Measurements from ENCODE around the gene SINHCAF.
"Not testable (repeated sequence)": the region's sequence is repeated elsewhere in the genome, so short reads cannot be mapped to it uniquely, and the experiment has no call there.

The SINHCAF gene

GRCh38 chr12:31303466-31303865 is 22.5 kb downstream of the SINHCAF start:
- DNase-seq = no peak

- DNase-seq = no peak
Observed at GRCh38 chr12:31301311-31301710, 24.6 kb downstream of the SINHCAF start.

DNA sequence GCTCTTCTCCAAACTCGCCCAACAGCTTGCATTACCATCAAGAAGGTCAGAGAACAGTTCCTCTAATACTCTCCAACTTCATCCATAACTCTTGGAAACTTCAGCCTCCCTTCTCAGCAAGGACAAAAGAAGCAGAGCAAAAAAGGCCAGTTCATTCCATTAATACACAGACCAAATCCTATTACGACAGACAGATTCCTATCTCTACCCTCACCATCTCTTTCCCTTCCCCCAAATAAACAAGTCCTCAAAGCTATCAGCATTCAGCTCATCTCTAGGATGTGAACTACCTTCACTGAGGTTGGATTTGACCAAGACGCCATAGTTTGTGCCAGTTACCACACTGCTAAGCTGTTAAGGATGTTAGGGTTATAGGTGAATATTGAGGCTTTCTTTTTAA is 25.2 kb downstream of the SINHCAF start:
- no peak for DNase-seq

GRCh38 chr12:31300341-31300740 is 25.6 kb downstream of the SINHCAF start:
- no peak for DNase-seq

- DNase-seq = no peak
Observed at GRCh38 chr12:31298922-31299321, 27.0 kb downstream of the SINHCAF start.

DNA sequence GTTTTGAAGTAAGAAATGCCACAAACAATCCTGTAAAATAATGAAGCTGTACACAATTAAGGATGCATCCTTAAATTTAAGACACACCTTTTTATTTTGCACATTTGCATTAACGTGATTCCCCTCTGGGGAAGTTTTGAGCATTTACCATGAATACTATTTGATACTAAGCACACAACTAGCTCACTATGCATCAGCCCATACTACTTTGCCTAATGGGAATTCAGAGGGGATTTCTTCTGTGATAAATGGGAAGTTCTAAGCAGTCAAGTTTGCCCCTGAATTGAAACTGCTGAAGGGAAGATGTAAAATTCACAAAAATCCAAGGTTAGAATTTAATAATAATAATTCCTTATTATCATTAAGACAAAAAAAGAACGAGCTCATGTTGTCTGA is 27.4 kb downstream of the SINHCAF start:
- DNase-seq = no peak

- no peak for DNase-seq
Observed at GRCh38 chr12:31297572-31298514, 28.1 kb downstream of the SINHCAF start.

- no peak for DNase-seq
Observed at GRCh38 chr12:31289441-31289840, 36.5 kb downstream of the SINHCAF start.

GRCh38 chr12:31288381-31288780 is 37.6 kb downstream of the SINHCAF start:
- no peak for DNase-seq

DNA sequence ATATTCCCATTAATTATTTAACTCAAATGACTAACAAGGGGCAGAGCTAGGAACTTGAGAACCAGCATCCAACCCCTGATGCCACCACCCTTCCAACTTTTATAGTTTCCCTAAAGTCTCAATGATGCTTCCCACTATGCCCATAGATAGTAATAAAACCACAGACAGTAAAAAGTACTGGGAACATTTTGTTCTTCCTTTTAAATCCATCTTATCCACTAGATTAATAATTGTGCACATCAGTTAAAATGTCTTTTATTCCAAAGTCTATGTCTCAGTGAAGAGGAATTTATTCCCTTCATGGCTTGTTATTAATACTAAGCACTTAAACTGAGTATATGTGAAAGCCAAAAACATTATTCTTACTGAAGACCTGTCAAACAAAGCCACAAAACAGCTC is 45.8 kb downstream of the SINHCAF start:
- DNase-seq = no peak

DNA sequence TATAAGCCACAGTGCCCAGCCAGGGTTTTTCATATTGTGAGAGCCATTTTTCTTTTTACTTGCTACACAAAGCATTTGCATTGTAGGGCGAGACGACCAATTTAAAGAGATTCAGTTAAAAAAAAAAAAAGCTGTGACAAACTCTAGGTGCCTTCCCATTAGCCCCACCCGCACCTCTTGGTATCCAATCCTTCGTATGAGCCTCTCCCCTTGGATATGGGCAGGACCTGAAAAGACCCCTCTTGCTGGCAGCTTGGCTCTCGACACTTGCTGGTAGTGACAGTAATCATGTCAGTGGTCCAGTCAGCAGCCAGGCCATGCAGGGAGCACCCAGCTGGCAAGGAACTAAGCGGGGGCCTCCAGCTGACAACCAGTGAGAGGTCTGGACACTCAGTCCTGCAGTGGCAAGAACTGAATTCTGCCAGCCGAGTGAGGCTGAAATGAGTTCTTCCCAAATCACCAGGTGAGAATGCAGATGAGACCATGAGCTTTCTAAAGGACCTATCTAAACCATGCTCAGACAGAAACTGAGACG is 46.5 kb downstream of the SINHCAF start:
- DNase-seq = no peak

DNA sequence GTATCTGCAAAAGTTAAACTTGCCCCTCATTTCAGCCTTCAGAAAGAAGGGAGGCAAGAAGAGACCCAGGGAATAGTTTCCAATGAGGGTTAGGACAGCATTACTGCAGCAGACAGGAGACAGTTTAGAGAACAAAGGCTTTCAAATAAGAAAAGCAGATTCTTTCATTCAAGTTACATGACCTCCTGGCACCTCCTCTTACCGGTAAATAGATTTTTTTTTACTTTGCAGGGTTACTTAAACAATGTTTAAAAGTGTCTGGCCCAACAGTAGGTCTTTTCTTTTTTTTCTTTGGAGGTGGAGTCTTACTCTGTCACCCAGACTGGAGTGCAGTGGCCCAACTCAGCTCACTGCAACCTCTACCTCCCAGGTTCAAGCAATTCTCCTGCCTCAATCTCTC is 47.1 kb downstream of the SINHCAF start:
- DNase-seq = no peak

DNA sequence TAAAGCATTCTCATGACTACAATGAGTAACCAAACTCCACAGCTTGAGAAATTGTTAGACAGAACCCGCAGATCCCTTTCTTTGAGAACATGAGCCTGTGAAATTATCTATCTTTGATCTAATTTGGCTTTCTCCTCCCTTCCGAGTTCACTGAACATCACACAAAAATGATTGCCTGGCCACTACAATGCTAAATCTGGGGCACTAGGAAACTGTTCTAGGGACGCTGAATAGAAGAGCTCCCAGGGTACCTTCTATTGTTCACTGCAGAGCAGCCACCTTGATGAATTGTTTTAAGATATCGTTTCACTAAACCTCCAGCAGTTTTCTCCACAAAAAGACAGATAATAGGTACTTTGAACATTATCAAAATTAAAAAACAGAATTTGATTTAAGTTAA is 47.5 kb downstream of the SINHCAF start:
- DNase-seq = no peak

- no peak for DNase-seq
Observed at GRCh38 chr12:31277081-31277480, 48.9 kb downstream of the SINHCAF start.

- no peak for DNase-seq
Observed at GRCh38 chr12:31275491-31275890, 50.5 kb downstream of the SINHCAF start.

GRCh38 chr12:31274520-31275300 is 51.2 kb downstream of the SINHCAF start:
- DNase-seq = no peak

DNA sequence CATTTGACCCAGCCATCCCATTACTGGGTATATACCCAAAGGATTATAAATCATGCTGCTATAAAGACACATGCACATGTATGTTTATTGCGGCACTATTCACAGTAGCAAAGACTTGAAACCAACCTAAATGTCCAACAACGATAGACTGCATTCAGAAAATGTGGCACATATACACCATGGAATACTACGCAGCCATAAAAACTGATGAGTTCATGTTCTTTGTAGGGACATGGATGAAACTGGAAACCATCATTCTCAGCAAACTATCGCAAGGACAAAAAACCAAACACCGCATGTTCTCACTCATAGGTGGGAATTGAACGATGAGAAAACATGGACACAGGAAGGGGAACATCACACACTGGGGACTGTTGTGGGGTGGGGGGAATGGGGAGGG is 52.2 kb downstream of the SINHCAF start:
- not testable (repeated sequence) for DNase-seq

GRCh38 chr12:31272607-31273225 is 53.2 kb downstream of the SINHCAF start:
- DNase-seq = no peak

DNA sequence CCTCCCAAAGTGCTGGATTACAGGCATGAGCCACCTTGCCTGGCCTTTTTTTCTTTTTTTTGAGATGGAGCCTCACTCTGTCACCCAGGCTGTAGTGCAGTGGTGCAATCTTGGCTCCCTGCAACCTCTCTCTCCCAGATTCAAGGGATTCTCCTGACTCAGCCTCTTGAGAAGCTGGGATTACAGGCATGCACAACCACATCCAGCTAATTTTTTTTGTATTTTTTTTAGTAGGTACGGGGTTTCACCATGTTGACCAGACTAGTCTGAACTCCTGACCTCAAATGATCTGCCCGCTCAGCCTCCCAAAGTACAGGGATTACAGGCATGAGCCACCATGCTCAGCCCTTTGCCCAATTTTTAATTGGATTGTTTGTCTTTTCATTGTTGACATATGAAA is 58.0 kb downstream of the SINHCAF start:
- DNase-seq = no peak

GRCh38 chr12:31265722-31266121 is 60.2 kb downstream of the SINHCAF start:
- no peak for DNase-seq

DNA sequence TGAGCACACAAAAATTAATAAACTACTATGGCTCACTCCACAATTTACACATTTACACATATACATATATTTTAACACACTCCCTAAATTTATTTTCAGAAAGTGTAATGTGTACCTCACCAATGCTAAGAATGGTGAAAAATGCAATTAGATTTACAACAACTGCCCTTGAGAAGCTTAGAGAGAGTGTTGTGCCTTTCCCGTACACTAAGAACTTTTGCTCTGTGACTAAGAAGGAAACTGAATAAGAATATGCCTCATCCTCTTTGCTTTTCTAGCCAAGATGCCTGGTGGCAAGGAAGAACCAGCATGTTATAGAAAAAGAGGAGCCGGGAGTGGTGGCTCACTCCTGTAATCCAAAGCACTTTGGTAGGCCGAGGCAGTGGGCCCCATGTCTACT is 62.3 kb downstream of the SINHCAF start:
- no peak for DNase-seq

- no peak for DNase-seq
Observed at GRCh38 chr12:31261744-31262143, 64.2 kb downstream of the SINHCAF start.

DNA sequence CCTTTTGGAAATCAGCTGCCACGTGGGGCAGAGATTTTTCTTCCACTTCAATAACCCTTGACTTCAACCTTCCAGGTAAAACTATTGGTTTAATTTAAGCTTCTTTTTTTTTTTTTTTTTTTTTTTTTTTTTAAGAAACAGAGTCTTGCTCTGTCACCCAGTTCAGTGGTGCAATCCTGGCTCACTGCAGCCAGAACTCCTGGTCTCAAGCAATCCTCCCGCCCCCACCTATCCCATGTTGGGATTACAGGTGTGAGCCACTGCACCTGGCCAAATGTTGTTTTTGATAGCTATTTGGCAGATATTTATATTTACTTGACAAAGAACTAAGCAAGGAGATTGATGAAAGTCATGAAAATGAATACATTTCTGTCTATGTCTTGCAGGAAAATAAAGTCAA is 65.1 kb downstream of the SINHCAF start:
- DNase-seq = no peak
